Panc1 (cell line): ENCODE data around the gene FAM81A. TPM values are rescaled to one million over a fixed set of nuclear protein-coding genes. Genes with fewer than 3 reads are reported as not detected.

Experiments used
- ATAC-seq: fragments of 200-7000 bp; cut with Tn5 transposase; 2 replicates; pipeline ENCODE4 v1.9.1; 2020; ENCODE audit warnings: mild to moderate bottlenecking, moderate library complexity
- BruUV-seq: library from RNA; stranded (reverse); fragments of 400-500 nt; replicated peaks from 2 replicates; lab custom pipeline; 2021; lab: Mats Ljungman, UMichigan
- CTCF ChIA-PET: fragments of 300-600 bp; sonication (Branson Sonifier 250); formaldehyde crosslinking; loops from one replicate; lab custom pipeline; 2022; ENCODE audit warnings: antibody characterized with exemption; lab: Charles Lee
- POLR2A ChIA-PET: fragments of 300-600 bp; sonication (Branson Sonifier 250); formaldehyde crosslinking; loops from one replicate; lab custom pipeline; 2022; ENCODE audit warnings: antibody characterized with exemption; lab: Charles Lee
- DNase-seq: peaks from one replicate; pipeline ENCODE4 v3.0.0-alpha.2; 2010; ENCODE audit warnings: low read depth, low spot score
- H3K27ac ChIP-seq: 2 replicates; pipeline ENCODE4 v1.5.1; 2011; ENCODE audit warnings: mild to moderate bottlenecking, low read length, inconsistent platforms
- H3K27me3 ChIP-seq: fragments of 200-500 bp; sonication (Bioruptor generic); 2 replicates; pipeline ENCODE4 v1.6.0; 2014; ENCODE audit warnings: low read length, inconsistent platforms; ENCODE audit not compliant: control insufficient read depth, insufficient read depth
- H3K36me3 ChIP-seq: fragments of 200-500 bp; sonication (Bioruptor generic); 2 replicates; pipeline ENCODE4 v1.5.1; 2014; ENCODE audit warnings: inconsistent platforms, mild to moderate bottlenecking, low read length, moderate library complexity; ENCODE audit not compliant: control insufficient read depth, insufficient read depth
- H3K4me1 ChIP-seq: 2 replicates; pipeline ENCODE4 v1.5.1; 2011; ENCODE audit warnings: inconsistent platforms, mild to moderate bottlenecking, low read length, moderate library complexity; ENCODE audit not compliant: control insufficient read depth, insufficient read depth
- H3K4me3 ChIP-seq, 2 experiments: 2 replicates each; pipeline ENCODE4 v1.5.1; 2011 to 2012; ENCODE audit warnings: low read depth in 2 of 2, low read length in 2 of 2, mild to moderate bottlenecking in 2 of 2, inconsistent platforms in 1 of 2, moderate library complexity in 1 of 2
- H3K9me3 ChIP-seq: fragments of 200-500 bp; sonication (Bioruptor generic); 2 replicates; pipeline ENCODE4 v1.5.1; 2014; ENCODE audit warnings: low read depth, mild to moderate bottlenecking, inconsistent platforms, low read length, moderate library complexity; ENCODE audit not compliant: control insufficient read depth, insufficient read depth
- CTCF ChIP-seq: fragments of 450-650 bp; IDR thresholded peaks from 2 replicates; pipeline ENCODE4 v1.5.1; 2017; ENCODE audit warnings: mild to moderate bottlenecking
- POLR2AphosphoS5 ChIP-seq: IDR thresholded peaks from 2 replicates; pipeline ENCODE4 v1.6.1; 2012; ENCODE audit warnings: mild to moderate bottlenecking, low read depth, low read length, moderate library complexity
- REST ChIP-seq, 2 experiments: IDR thresholded peaks; 2 replicates each; pipeline ENCODE4 v1.6.1; 2011 to 2012; ENCODE audit warnings: low read depth in 2 of 2, control low read depth in 1 of 2, low read length in 1 of 2, mild to moderate bottlenecking in 1 of 2, moderate library complexity in 1 of 2; ENCODE audit not compliant: insufficient read depth in 1 of 2
- SIN3A ChIP-seq: IDR thresholded peaks from 2 replicates; pipeline ENCODE4 v1.6.1; 2012; ENCODE audit warnings: low read depth, mild to moderate bottlenecking, low read length, moderate library complexity, borderline replicate concordance; ENCODE audit not compliant: insufficient read depth
- TCF7L2 ChIP-seq: IDR thresholded peaks from 2 replicates; pipeline ENCODE4 v1.6.1; 2011; ENCODE audit warnings: mild to moderate bottlenecking, low read depth, low read length, inconsistent platforms
- in situ Hi-C: cut with HindIII; loops from 2 replicates; pipeline ENCODE4 v1.10.0; 2016; ENCODE audit warnings: low sequenced_read_pairs, low pct_unique_long_range_greater_than_20kb
- intact Hi-C: fragments of 100-400 bp; cut with micrococcal nuclease; formaldehyde crosslinking; loops from one replicate; pipeline ENCODE4 v1.10.0; 2022; ENCODE audit not compliant: unreplicated experiment
- total RNA-seq: library from RNA; stranded (reverse); gene quantifications from one replicate; pipeline ENCODE4 v1.2.1, GENCODE V29; 2021; ENCODE audit not compliant: unreplicated experiment

FAM81A gene
- total RNA-seq, 1 experiment from 2014 or later = 7.3 TPM

- ChIA-PET POLR2A (no interaction called here), CTCF (no interaction called here)
- no peaks in the 10 kb centered on the region for H3K36me3 ChIP-seq
- ATAC-seq (no peak), DNase-seq (no peak)
- peaks cover 4% of the 10 kb centered on the region; the same call in 1 of the 2 replicates for H3K4me1 ChIP-seq
- intact Hi-C loops = no loop called here
- no peak for TF ChIP-seq SIN3A
- TF ChIP-seq TCF7L2 = no peak
- no peak overlapping the region for H3K27ac ChIP-seq
- BruUV-seq = no TSS peak
- no peaks in the 10 kb centered on the region for H3K9me3 ChIP-seq
- peaks cover 10% of the 10 kb centered on the region for H3K27me3 ChIP-seq
- in situ Hi-C loops = no loop called here
- no peak overlapping the region for H3K4me3 ChIP-seq
These were observed 5.6 kb upstream of the FAM81A start for GRCh38 chr15:59432389-59432788.

GRCh38 chr15:59434481-59434880 lies 3.5 kb upstream of the FAM81A start:
- H3K27me3 ChIP-seq = peaks cover 10% of the 10 kb centered on the region

More at GRCh38 chr15:59434481-59434880, 3.5 kb upstream of the FAM81A start:
- Histone ChIP-seq H3K4me3 (no peak overlapping the region), H3K4me1 (peaks cover 9% of the 10 kb centered on the region; the same call in 1 of the 2 replicates), H3K9me3 (no peaks in the 10 kb centered on the region), H3K36me3 (no peaks in the 10 kb centered on the region), H3K27ac (no peak overlapping the region)
- in situ Hi-C loops = no loop called here
- no peak for ATAC-seq
- TF ChIP-seq TCF7L2 = no peak
- no peak for TF ChIP-seq CTCF
- no peak for TF ChIP-seq SIN3A
- TF ChIP-seq REST (IDR thresholded peaks at IDR 0.05; ENCODE audit: insufficient read depth in 1 of 2, low read depth in 2 of 2, low read length in 1 of 2) = no peak
- TF ChIP-seq POLR2AphosphoS5 = no peak
- ChIA-PET POLR2A (no interaction called here), CTCF (no interaction called here)
- no TSS peak for BruUV-seq
- intact Hi-C loops = no loop called here
- DNase-seq = no peak
